ENCODE measurements around the gene B4GALT5. TPM values are rescaled to one million over a fixed set of nuclear protein-coding genes. Genes with fewer than 3 reads are reported as not detected.

The B4GALT5 gene
- total RNA-seq, 1 experiment from 2014 or later = 92.5 TPM

- no peak for TF ChIP-seq TCF7L2 (IDR thresholded peaks at IDR 0.05; ENCODE audit: borderline replicate concordance, extremely low read depth, insufficient read depth, insufficient read length)
- TF ChIP-seq EZH2phosphoT487 (IDR thresholded peaks at IDR 0.05; ENCODE audit: borderline replicate concordance) = no peak
- TF ChIP-seq EZH2 (IDR thresholded peaks at IDR 0.05) = no peak
- no peak for TF ChIP-seq ZFX (IDR thresholded peaks at IDR 0.05)
- no peak for TF ChIP-seq EGR1 (IDR thresholded peaks at IDR 0.05; ENCODE audit: low read depth)
- no peak for TF ChIP-seq SRF (IDR thresholded peaks at IDR 0.05; ENCODE audit: low read depth)
- TF ChIP-seq CBX3 (IDR thresholded peaks at IDR 0.05; ENCODE audit: low read depth) = no peak
- TF ChIP-seq, protein P1, sequence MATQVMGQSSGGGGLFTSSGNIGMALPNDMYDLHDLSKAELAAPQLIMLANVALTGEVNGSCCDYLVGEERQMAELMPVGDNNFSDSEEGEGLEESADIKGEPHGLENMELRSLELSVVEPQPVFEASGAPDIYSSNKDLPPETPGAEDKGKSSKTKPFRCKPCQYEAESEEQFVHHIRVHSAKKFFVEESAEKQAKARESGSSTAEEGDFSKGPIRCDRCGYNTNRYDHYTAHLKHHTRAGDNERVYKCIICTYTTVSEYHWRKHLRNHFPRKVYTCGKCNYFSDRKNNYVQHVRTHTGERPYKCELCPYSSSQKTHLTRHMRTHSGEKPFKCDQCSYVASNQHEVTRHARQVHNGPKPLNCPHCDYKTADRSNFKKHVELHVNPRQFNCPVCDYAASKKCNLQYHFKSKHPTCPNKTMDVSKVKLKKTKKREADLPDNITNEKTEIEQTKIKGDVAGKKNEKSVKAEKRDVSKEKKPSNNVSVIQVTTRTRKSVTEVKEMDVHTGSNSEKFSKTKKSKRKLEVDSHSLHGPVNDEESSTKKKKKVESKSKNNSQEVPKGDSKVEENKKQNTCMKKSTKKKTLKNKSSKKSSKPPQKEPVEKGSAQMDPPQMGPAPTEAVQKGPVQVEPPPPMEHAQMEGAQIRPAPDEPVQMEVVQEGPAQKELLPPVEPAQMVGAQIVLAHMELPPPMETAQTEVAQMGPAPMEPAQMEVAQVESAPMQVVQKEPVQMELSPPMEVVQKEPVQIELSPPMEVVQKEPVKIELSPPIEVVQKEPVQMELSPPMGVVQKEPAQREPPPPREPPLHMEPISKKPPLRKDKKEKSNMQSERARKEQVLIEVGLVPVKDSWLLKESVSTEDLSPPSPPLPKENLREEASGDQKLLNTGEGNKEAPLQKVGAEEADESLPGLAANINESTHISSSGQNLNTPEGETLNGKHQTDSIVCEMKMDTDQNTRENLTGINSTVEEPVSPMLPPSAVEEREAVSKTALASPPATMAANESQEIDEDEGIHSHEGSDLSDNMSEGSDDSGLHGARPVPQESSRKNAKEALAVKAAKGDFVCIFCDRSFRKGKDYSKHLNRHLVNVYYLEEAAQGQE (IDR thresholded peaks at IDR 0.05; ENCODE audit: low read depth) = no peak
Observed at GRCh38 chr20:49715466-49715865, 1.8 kb upstream of the B4GALT5 start (continued).

GRCh38 chr20:49712996-49713752 is 504 bp downstream of the B4GALT5 start:
- H3K27ac ChIP-seq (ENCODE audit: low read depth, low read length) = peak overlapping the region; percentile 95
- peak; percentile 51 for ATAC-seq
- H2AFZ ChIP-seq (ENCODE audit: low read depth, low read length, poor library complexity, severe bottlenecking) = no peak overlapping the region

More at GRCh38 chr20:49712996-49713752, 504 bp downstream of the B4GALT5 start:
- H3K9me3 ChIP-seq (ENCODE audit: control insufficient read depth in 1 of 2, insufficient read depth in 1 of 2, low read depth in 1 of 2, low read length in 2 of 2) = no peaks in the 10 kb centered on the region
- no peaks in the 10 kb centered on the region for H3K36me3 ChIP-seq (ENCODE audit: control insufficient read depth in 1 of 2, insufficient read depth in 2 of 2, low read length in 2 of 2)
- no peaks in the 10 kb centered on the region for H3K27me3 ChIP-seq (ENCODE audit: insufficient read depth, low read length)
- H3K4me1 ChIP-seq (ENCODE audit: control insufficient read depth in 1 of 2, insufficient read depth in 2 of 2, low read length in 2 of 2) = peaks cover 37 to 42% of the 10 kb centered on the region in 2 experiments
- H3K4me2 ChIP-seq (ENCODE audit: low read length) = peak overlapping the region; percentile 97
- ChIA-PET POLR2A (interaction anchor here (0.6 to 1.4 kb wide), 6 partner anchors 16 to 50 kb away, joined by 3 to 5 read pairs (median 3); no protein-coding TSS in a partner anchor), RAD21 (ENCODE audit: low non-redundant PET in 1 of 2, low total read pairs in 2 of 2, uncharacterized antibody in 2 of 2, unreplicated experiment in 2 of 2) (interaction anchor here in 1 of 2 experiments (0.8 kb wide), 1 partner anchor 45 kb away, joined by 5 read pairs; no protein-coding TSS in a partner anchor), CTCF (interaction anchor here (1.4 kb wide), 1 partner anchor 12 kb away, joined by 3 read pairs; no protein-coding TSS in a partner anchor)
- intact Hi-C loops (cut with micrococcal nuclease) = loop anchor here (5.0 kb wide), 3 partner anchors 36 to 101 kb away; no protein-coding TSS in a partner anchor
- TF ChIP-seq, protein P2, sequence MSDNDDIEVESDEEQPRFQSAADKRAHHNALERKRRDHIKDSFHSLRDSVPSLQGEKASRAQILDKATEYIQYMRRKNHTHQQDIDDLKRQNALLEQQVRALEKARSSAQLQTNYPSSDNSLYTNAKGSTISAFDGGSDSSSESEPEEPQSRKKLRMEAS (IDR thresholded peaks at IDR 0.05) = peak; percentile 22; the same call in 1 of the 2 replicates
- TF ChIP-seq CEBPB (IDR thresholded peaks at IDR 0.05; ENCODE audit: low read depth) = no peak
- peak; percentile 99 for TF ChIP-seq ZFX (IDR thresholded peaks at IDR 0.05)
- peak overlapping the region; percentile 88 for H3K9ac ChIP-seq (ENCODE audit: low read length)
- peak overlapping the region; percentile 79 to 83 for H3K4me3 ChIP-seq (replicated peaks in 1 of 2; ENCODE audit: low read depth in 1 of 2, low read length in 2 of 2)
- BruUV-seq (replicated peaks) = no TSS peak
- no peak for DNase-seq (ENCODE audit: low read depth, low spot score)
- H4K20me1 ChIP-seq (ENCODE audit: insufficient read depth) = no peaks in the 10 kb centered on the region
- H3K9me2 ChIP-seq (ENCODE audit: insufficient read depth) = no peaks in the 10 kb centered on the region
- H3K79me2 ChIP-seq (ENCODE audit: insufficient read depth, low read length) = peaks cover 53% of the 10 kb centered on the region
